HG02981 (cell line): ENCODE results near the gene CYBRD1.
"Not testable (repeated sequence)": the region's sequence is repeated elsewhere in the genome, so short reads cannot be mapped to it uniquely, and the experiment has no call there.

Experiments used
- ATAC-seq: cut with Tn5 transposase; IDR thresholded peaks from one replicate; pipeline ENCODE4 v1.9.1; 2021; ENCODE audit warnings: mild to moderate bottlenecking, moderate library complexity; ENCODE audit not compliant: unreplicated experiment

CYBRD1 gene

DNA sequence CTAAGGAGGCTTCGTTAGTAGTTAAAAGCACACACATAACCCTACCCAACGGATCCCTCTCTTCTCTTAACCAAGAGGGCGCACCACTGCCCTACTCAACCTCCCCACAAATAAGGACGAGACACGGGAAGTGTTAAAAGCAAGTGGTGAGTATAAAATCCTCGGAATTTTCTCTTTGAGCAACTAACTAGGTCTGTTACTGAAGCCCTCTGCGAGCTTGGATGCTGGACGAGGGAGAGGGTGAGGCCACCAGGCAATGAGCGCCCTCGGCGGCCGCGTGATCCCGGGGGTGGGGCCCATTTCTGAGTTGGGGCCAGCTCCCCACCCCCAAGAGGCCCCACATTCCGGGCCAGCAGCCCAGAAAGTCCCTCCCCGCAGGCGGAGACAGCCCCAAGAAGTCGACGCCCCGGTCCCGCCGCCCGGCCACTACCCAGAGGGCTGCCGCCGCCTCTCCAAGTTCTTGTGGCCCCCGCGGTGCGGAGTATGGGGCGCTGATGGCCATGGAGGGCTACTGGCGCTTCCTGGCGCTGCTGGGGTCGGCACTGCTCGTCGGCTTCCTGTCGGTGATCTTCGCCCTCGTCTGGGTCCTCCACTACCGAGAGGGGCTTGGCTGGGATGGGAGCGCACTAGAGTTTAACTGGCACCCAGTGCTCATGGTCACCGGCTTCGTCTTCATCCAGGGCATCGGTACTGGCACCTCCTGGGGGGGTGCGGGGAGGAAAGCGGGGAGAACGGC is at the start of gene CYBRD1:
TSS of gene CYBRD1 (plus strand) at position 423 of the 736 bp plus-strand sequence. CDS start at position 495, 72 bp downstream.
- no peak for ATAC-seq

- ATAC-seq = no peak
Measured at GRCh38 chr2:171475979-171476378, 46.3 kb upstream of the CYBRD1 start.

DNA sequence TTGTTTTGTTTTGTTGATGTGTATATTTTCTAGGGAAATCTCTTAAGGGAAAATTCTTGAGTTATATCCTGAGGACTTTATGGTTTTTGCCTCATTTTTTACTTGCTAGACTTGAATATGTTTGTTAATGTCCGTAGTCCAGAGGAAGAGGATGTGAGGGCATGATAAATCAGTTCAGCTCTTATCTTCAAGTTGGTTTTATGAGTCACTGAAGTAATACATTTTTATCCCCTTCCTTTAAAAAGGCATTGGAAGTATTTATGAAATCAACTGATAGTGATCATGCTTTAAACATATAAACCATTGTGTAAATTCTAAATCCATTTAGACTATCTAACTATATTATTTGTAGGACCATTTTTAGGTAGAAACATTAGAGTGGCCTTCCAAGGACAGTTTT is 43.9 kb upstream of the CYBRD1 start:
- no peak for ATAC-seq

DNA sequence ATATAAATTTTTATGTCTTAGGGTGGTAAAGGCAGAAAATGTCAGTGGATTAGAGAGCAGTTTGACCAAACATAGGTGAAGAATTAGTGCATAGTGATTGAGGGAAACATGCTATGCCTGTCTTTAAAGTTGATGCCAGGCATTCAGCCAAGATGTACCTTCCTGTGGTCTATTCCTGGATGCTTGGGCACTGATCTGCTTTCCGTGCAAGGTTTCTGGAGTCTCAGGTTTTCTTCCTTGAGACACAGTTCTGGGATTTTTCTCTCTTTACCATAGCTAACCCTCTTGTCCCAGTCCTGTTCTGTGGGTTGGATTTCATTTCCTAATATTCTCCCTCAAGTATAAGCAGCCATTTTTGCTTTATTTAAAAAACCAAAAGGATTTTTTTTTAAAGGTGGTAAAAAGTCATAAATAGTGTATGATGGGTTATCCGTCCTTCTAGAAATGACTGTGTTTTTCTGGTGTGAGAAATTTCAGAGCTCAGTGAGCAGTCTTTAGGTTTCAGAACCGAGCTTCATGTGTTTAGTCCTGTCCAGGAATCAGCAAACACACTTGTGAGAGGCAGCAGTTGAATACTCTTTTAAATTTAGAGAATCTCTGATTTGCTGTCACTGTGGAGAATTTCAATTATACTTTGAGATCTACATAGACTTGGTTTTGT is 43.0 kb upstream of the CYBRD1 start:
- ATAC-seq = no peak

- no peak for ATAC-seq
Measured at GRCh38 chr2:171480908-171481307, 41.4 kb upstream of the CYBRD1 start.

GRCh38 chr2:171482308-171482707 is 40.0 kb upstream of the CYBRD1 start:
- ATAC-seq = no peak

DNA sequence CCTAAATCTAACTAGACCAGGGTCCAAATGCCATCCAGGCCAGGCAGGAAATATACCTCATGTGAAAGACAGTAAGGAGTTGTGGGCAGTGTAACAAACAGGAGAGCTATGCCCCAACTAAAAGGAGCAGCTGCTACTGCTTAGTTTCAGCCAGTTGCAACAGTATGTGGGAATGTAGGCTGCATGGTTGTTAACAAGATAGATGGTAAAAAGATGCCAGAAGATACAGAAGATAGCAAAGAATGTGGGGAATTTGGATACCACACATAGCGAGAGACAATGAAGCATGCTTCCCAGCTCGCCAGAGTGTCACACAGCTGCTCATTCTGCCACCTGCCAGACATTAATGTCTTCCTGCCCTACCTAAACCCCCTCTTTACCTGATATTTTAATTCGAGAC is 39.4 kb upstream of the CYBRD1 start:
- ATAC-seq = no peak

GRCh38 chr2:171483793-171484192 is 38.5 kb upstream of the CYBRD1 start:
- ATAC-seq = no peak

GRCh38 chr2:171485116-171485515 is 37.2 kb upstream of the CYBRD1 start:
- ATAC-seq = no peak

DNA sequence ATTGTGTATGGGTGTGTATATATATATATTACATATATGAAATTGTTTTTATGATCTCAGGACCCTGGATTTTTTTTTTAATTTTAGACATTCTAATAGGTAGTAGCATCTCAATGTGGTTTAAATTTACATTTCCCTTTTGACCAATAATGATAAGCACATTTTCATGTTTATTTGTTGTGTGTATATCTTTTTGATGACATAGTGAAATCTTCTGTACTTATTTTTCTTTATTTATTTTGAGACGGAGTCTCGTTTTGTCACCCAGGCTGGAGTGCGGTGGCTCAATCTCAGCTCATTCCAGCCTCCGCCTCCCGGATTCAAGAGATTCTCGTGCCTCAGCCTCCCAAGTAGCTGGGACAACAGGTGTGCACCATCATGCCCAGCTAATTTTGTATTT is 35.1 kb upstream of the CYBRD1 start:
- no peak for ATAC-seq

GRCh38 chr2:171487803-171488259 is 34.4 kb upstream of the CYBRD1 start:
- ATAC-seq = no peak

DNA sequence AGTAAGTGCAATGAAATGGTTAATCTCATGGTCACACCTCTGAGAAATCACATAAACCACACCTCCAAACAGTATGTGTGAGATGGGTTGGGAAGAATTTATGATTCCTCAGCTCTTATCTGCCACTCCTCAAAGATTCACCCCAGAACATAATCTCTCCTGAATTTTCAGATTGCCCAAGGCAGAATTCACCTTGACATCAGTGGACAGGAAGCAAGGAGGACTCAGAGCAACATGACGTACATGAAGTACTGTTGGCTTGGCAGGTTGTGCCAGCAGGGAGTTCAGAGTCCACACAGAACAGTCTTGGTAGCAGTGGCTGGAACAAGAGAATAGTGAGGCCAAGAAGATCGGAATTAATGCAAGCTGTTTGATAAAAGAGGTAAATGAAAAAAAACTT is 31.7 kb upstream of the CYBRD1 start:
- no peak for ATAC-seq

GRCh38 chr2:171491292-171491691 is 31.0 kb upstream of the CYBRD1 start:
- ATAC-seq = no peak

DNA sequence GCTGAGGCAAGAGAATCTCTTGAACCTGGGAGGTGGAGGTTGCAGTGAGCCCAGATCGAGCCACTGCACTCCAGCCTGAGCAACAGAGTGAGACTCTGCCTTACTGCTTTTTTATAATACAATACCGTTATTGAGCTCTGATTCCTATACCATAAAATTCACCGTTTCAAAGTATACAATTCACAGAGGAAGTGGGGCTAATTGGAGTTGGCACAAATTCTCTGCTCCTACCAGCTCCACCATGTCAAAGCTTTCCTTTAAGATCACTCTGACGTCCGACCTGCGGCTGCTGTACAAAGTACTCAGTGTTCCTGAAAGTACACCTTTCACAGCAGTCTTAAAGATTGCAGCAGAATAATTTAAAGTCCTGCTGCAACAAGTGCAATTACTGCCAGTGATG is 29.6 kb upstream of the CYBRD1 start:
- no peak for ATAC-seq

GRCh38 chr2:171497664-171498063 is 24.6 kb upstream of the CYBRD1 start:
- not testable (repeated sequence) for ATAC-seq

GRCh38 chr2:171505374-171505773 is 16.9 kb upstream of the CYBRD1 start:
- ATAC-seq = no peak

- ATAC-seq = no peak
Measured at GRCh38 chr2:171509945-171510731, 12.1 kb upstream of the CYBRD1 start.

GRCh38 chr2:171512014-171512413 is 10.3 kb upstream of the CYBRD1 start:
- no peak for ATAC-seq

GRCh38 chr2:171512683-171513195 is 9.5 kb upstream of the CYBRD1 start:
- no peak for ATAC-seq

- no peak for ATAC-seq
Measured at GRCh38 chr2:171513719-171514160, 8.5 kb upstream of the CYBRD1 start.

- ATAC-seq = no peak
Measured at GRCh38 chr2:171514908-171515582, 7.2 kb upstream of the CYBRD1 start.
